Measurements from ENCODE around the gene BAHD1.

The BAHD1 gene

GRCh38 chr15:40464595-40465185 lies 23.9 kb downstream of the BAHD1 start:
- no peak for DNase-seq (ENCODE audit: extremely low read depth in 1 of 2, low read depth in 1 of 2)

- no peak for DNase-seq (ENCODE audit: extremely low read depth in 1 of 2, low read depth in 1 of 2)
These were observed 25.2 kb downstream of the BAHD1 start for GRCh38 chr15:40465939-40466338.

GRCh38 chr15:40466426-40467260 lies 25.9 kb downstream of the BAHD1 start:
- DNase-seq (ENCODE audit: extremely low read depth in 1 of 2, low read depth in 1 of 2), result no peak

GRCh38 chr15:40467261-40467615 lies 26.5 kb downstream of the BAHD1 start:
- no peak for DNase-seq (ENCODE audit: extremely low read depth in 1 of 2, low read depth in 1 of 2)

GRCh38 chr15:40468898-40469331 lies 28.2 kb downstream of the BAHD1 start:
- DNase-seq (ENCODE audit: extremely low read depth in 1 of 2, low read depth in 1 of 2), result no peak

GRCh38 chr15:40469776-40470390 lies 29.1 kb downstream of the BAHD1 start:
- DNase-seq (ENCODE audit: extremely low read depth in 1 of 2, low read depth in 1 of 2), result no peak

GRCh38 chr15:40470423-40471104 lies 29.8 kb downstream of the BAHD1 start, which contains the start of gene CHST14:
TSS of gene CHST14 (plus strand) at chr15:40470984. CDS start at chr15:40471214, 230 bp downstream.
- DNase-seq (ENCODE audit: extremely low read depth in 1 of 2, low read depth in 1 of 2), result peak in 1 of 2 donors; percentile 22

- no peak for DNase-seq (ENCODE audit: extremely low read depth in 1 of 2, low read depth in 1 of 2)
These were observed 30.5 kb downstream of the BAHD1 start for GRCh38 chr15:40471105-40471807.

GRCh38 chr15:40471808-40472150 lies 31.0 kb downstream of the BAHD1 start:
- no peak for DNase-seq (ENCODE audit: extremely low read depth in 1 of 2, low read depth in 1 of 2)

- DNase-seq (ENCODE audit: extremely low read depth in 1 of 2, low read depth in 1 of 2), result no peak
These were observed 31.5 kb downstream of the BAHD1 start for GRCh38 chr15:40472171-40472727.

GRCh38 chr15:40474581-40474980 lies 33.8 kb downstream of the BAHD1 start:
- DNase-seq (ENCODE audit: extremely low read depth in 1 of 2, low read depth in 1 of 2), result no peak

- DNase-seq (ENCODE audit: extremely low read depth in 1 of 2, low read depth in 1 of 2), result no peak
These were observed 37.0 kb downstream of the BAHD1 start for GRCh38 chr15:40477642-40478327.

- no peak for DNase-seq (ENCODE audit: extremely low read depth in 1 of 2, low read depth in 1 of 2)
These were observed 38.3 kb downstream of the BAHD1 start for GRCh38 chr15:40479024-40479423.

- DNase-seq (ENCODE audit: extremely low read depth in 1 of 2, low read depth in 1 of 2), result no peak
These were observed 40.8 kb downstream of the BAHD1 start for GRCh38 chr15:40481341-40482074.

- DNase-seq (ENCODE audit: extremely low read depth in 1 of 2, low read depth in 1 of 2), result no peak
These were observed 43.2 kb downstream of the BAHD1 start for GRCh38 chr15:40483919-40484318.

GRCh38 chr15:40486066-40486770 lies 45.5 kb downstream of the BAHD1 start:
- no peak for DNase-seq (ENCODE audit: extremely low read depth in 1 of 2, low read depth in 1 of 2)

GRCh38 chr15:40487816-40488682 lies 47.3 kb downstream of the BAHD1 start:
- no peak for DNase-seq (ENCODE audit: extremely low read depth in 1 of 2, low read depth in 1 of 2)
